Measurements from ENCODE around the gene HMBS. TPM values are rescaled to one million over a fixed set of nuclear protein-coding genes. Genes with fewer than 3 reads are reported as not detected.
A peak's percentile ranks its signal among the peaks of the same experiment; 100 is the strongest.

The HMBS gene
- total RNA-seq, 1 experiment from 2014 or later = 61.6 TPM

- no TSS peak for BruUV-seq (replicated peaks)
- Histone ChIP-seq H3K27me3 (ENCODE audit: control insufficient read depth, insufficient read depth, low read length) (no peaks in the 10 kb centered on the region), H3K9me3 (ENCODE audit: control insufficient read depth, insufficient read depth, low read depth, low read length) (no peaks in the 10 kb centered on the region), H3K36me3 (ENCODE audit: control insufficient read depth, insufficient read depth, low read length) (no peaks in the 10 kb centered on the region), H3K4me3 (ENCODE audit: low read depth in 2 of 2, low read length in 2 of 2) (peak overlapping the region; percentile 75 to 92), H3K4me1 (ENCODE audit: control insufficient read depth, insufficient read depth, low read length) (peaks cover 24% of the 10 kb centered on the region), H3K27ac (ENCODE audit: low read length) (peak overlapping the region; percentile 49)
- CTCF ChIA-PET = interaction anchor here (0.6 to 0.9 kb wide), 2 partner anchors 10 to 25 kb away, joined by 3 to 4 read pairs; no protein-coding TSS in a partner anchor
- intact Hi-C loops (cut with micrococcal nuclease; ENCODE audit: unreplicated experiment) (no loop called here), in situ Hi-C loops (cut with HindIII; ENCODE audit: low pct_unique_long_range_greater_than_20kb, low sequenced_read_pairs) (no loop called here)
- ATAC-seq = peak; percentile 14; the same call in 1 of the 2 replicates
- POLR2A ChIA-PET = interaction anchor here (0.5 to 0.6 kb wide), 2 partner anchors 12 to 60 kb away, joined by 3 to 13 read pairs; partner anchors contain the start of gene NLRX1
- TF ChIP-seq, protein P1, sequence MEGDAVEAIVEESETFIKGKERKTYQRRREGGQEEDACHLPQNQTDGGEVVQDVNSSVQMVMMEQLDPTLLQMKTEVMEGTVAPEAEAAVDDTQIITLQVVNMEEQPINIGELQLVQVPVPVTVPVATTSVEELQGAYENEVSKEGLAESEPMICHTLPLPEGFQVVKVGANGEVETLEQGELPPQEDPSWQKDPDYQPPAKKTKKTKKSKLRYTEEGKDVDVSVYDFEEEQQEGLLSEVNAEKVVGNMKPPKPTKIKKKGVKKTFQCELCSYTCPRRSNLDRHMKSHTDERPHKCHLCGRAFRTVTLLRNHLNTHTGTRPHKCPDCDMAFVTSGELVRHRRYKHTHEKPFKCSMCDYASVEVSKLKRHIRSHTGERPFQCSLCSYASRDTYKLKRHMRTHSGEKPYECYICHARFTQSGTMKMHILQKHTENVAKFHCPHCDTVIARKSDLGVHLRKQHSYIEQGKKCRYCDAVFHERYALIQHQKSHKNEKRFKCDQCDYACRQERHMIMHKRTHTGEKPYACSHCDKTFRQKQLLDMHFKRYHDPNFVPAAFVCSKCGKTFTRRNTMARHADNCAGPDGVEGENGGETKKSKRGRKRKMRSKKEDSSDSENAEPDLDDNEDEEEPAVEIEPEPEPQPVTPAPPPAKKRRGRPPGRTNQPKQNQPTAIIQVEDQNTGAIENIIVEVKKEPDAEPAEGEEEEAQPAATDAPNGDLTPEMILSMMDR (IDR thresholded peaks at IDR 0.05) = no peak
- TF ChIP-seq TCF7L2 (IDR thresholded peaks at IDR 0.05; ENCODE audit: low read depth, low read length) = no peak
- DNase-seq (ENCODE audit: low read depth, low spot score) = no peak
Observed at GRCh38 chr11:119108146-119108856, 23.6 kb downstream of the HMBS start.

DNA sequence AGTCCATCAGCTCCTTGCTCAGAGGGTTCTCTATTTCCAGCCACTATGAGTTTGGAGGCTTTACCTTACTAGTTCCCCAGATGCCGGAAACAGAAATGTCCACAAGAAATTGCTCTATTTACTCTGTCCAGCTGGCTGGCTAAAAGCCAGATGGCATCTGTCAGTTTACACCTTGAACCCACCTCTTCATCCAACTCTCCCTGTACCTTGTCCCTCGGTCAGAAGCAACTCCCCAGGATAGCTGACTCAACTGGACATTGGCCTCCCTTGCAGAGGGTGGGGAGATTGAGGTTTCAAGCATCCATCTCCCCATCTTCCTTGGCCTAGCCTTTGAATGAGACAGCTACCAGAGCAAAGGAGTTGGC is 24.2 kb downstream of the HMBS start:
- Histone ChIP-seq H3K27me3 (ENCODE audit: control insufficient read depth, insufficient read depth, low read length) (no peaks in the 10 kb centered on the region), H3K4me3 (ENCODE audit: low read depth in 2 of 2, low read length in 2 of 2) (peak overlapping the region in 1 of 2 experiments; percentile 92; a peak in 2 of 4 replicates), H3K36me3 (ENCODE audit: control insufficient read depth, insufficient read depth, low read length) (no peaks in the 10 kb centered on the region), H3K27ac (ENCODE audit: low read length) (no peak overlapping the region), H3K4me1 (ENCODE audit: control insufficient read depth, insufficient read depth, low read length) (peaks cover 21% of the 10 kb centered on the region), H3K9me3 (ENCODE audit: control insufficient read depth, insufficient read depth, low read depth, low read length) (no peaks in the 10 kb centered on the region)
- ATAC-seq (no peak), DNase-seq (ENCODE audit: low read depth, low spot score) (no peak)
- POLR2A ChIA-PET = interaction anchor here (0.5 kb wide), 1 partner anchor 60 kb away, joined by 3 read pairs; the partner anchor contains the start of gene NLRX1
- no peak for TF ChIP-seq SIN3A (IDR thresholded peaks at IDR 0.05; ENCODE audit: borderline replicate concordance, insufficient read depth, low read depth, low read length)
- CTCF ChIA-PET = interaction anchor here (0.6 to 1.4 kb wide), 4 partner anchors 10 to 26 kb away, joined by 3 to 4 read pairs (median 3); partner anchors contain the start of gene HINFP
- no TSS peak for BruUV-seq (replicated peaks)
- in situ Hi-C loops (cut with HindIII; ENCODE audit: low pct_unique_long_range_greater_than_20kb, low sequenced_read_pairs) (no loop called here), intact Hi-C loops (cut with micrococcal nuclease; ENCODE audit: unreplicated experiment) (no loop called here)

DNA sequence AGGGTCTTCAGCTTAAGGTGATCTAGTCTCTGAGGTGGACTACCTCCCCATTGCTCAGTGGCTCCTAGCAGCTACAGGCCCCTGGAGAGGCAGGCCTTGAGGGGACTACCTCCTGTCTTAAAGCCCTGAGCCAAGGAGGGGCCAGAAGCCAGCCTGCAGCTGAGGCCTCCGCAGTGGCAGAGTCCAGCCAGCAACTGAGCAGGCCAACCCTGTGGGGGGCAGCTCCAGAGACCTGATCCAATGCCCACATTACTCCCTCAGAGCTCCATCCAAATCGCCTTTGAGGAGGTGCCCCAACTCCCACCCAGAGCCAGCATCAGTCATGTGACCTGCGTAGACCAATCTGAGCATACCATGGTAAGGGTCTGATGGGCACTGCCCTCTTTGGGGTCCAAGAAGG is 25.2 kb downstream of the HMBS start:
- no peak overlapping the region for H3K4me3 ChIP-seq (ENCODE audit: low read depth in 2 of 2, low read length in 2 of 2)
- no peak overlapping the region for H3K27ac ChIP-seq (ENCODE audit: low read length)
- H3K27me3 ChIP-seq (ENCODE audit: control insufficient read depth, insufficient read depth, low read length) = no peaks in the 10 kb centered on the region
- H3K4me1 ChIP-seq (ENCODE audit: control insufficient read depth, insufficient read depth, low read length) = peaks cover 19% of the 10 kb centered on the region
- no TSS peak for BruUV-seq (replicated peaks)
- no peaks in the 10 kb centered on the region for H3K9me3 ChIP-seq (ENCODE audit: control insufficient read depth, insufficient read depth, low read depth, low read length)
- in situ Hi-C loops (cut with HindIII; ENCODE audit: low pct_unique_long_range_greater_than_20kb, low sequenced_read_pairs) (no loop called here), intact Hi-C loops (cut with micrococcal nuclease; ENCODE audit: unreplicated experiment) (no loop called here)
- CTCF ChIA-PET = interaction anchor here (0.8 to 1.4 kb wide), 3 partner anchors 9 to 39 kb away, joined by 3 to 7 read pairs (median 3); partner anchors contain the start of gene ABCG4
- no peaks in the 10 kb centered on the region for H3K36me3 ChIP-seq (ENCODE audit: control insufficient read depth, insufficient read depth, low read length)
- POLR2A ChIA-PET = no interaction called here
- no peak for ATAC-seq
- DNase-seq (ENCODE audit: low read depth, low spot score) = no peak
- TF ChIP-seq TCF7L2 (IDR thresholded peaks at IDR 0.05; ENCODE audit: low read depth, low read length) (no peak), POLR2AphosphoS5 (IDR thresholded peaks at IDR 0.05; ENCODE audit: low read depth, low read length) (no peak), SIN3A (IDR thresholded peaks at IDR 0.05; ENCODE audit: borderline replicate concordance, insufficient read depth, low read depth, low read length) (no peak)
- TF ChIP-seq, protein P1 (IDR thresholded peaks at IDR 0.05) = no peak
- TF ChIP-seq, protein P2, sequence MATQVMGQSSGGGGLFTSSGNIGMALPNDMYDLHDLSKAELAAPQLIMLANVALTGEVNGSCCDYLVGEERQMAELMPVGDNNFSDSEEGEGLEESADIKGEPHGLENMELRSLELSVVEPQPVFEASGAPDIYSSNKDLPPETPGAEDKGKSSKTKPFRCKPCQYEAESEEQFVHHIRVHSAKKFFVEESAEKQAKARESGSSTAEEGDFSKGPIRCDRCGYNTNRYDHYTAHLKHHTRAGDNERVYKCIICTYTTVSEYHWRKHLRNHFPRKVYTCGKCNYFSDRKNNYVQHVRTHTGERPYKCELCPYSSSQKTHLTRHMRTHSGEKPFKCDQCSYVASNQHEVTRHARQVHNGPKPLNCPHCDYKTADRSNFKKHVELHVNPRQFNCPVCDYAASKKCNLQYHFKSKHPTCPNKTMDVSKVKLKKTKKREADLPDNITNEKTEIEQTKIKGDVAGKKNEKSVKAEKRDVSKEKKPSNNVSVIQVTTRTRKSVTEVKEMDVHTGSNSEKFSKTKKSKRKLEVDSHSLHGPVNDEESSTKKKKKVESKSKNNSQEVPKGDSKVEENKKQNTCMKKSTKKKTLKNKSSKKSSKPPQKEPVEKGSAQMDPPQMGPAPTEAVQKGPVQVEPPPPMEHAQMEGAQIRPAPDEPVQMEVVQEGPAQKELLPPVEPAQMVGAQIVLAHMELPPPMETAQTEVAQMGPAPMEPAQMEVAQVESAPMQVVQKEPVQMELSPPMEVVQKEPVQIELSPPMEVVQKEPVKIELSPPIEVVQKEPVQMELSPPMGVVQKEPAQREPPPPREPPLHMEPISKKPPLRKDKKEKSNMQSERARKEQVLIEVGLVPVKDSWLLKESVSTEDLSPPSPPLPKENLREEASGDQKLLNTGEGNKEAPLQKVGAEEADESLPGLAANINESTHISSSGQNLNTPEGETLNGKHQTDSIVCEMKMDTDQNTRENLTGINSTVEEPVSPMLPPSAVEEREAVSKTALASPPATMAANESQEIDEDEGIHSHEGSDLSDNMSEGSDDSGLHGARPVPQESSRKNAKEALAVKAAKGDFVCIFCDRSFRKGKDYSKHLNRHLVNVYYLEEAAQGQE (IDR thresholded peaks at IDR 0.05; ENCODE audit: insufficient read depth in 1 of 2, low read depth in 2 of 2, low read length in 1 of 2) = no peak
